H9 (cell line): Measurements from ENCODE around the gene FARP1. TPM values are rescaled to one million over a fixed set of nuclear protein-coding genes. Genes with fewer than 3 reads are reported as not detected.

Experiments
- DNase-seq: peaks from one replicate; pipeline ENCODE4 v3.0.0-alpha.2; 2017
- H2AFZ ChIP-seq: one replicate; pipeline ENCODE4 v1.6.1; 2013; ENCODE audit warnings: mild to moderate bottlenecking, low read length, control low read depth, moderate library complexity
- H2AK5ac ChIP-seq: 2 replicates; pipeline ENCODE4 v1.6.1; 2013; ENCODE audit warnings: low read length, control low read depth, mixed read lengths; ENCODE audit not compliant: insufficient read length
- H2BK120ac ChIP-seq: one replicate; pipeline ENCODE4 v1.6.1; 2013; ENCODE audit warnings: low read depth, mild to moderate bottlenecking, low read length, control low read depth, inconsistent platforms; ENCODE audit not compliant: poor library complexity, severe bottlenecking
- H2BK12ac ChIP-seq: 2 replicates; pipeline ENCODE4 v1.6.1; 2013; ENCODE audit warnings: low read length, control low read depth, mixed read lengths, low read depth; ENCODE audit not compliant: insufficient read length
- H2BK15ac ChIP-seq: 2 replicates; pipeline ENCODE4 v1.6.1; 2013; ENCODE audit warnings: low read depth, low read length, control low read depth
- H2BK20ac ChIP-seq: one replicate; pipeline ENCODE4 v1.6.1; 2013; ENCODE audit warnings: low read depth, mild to moderate bottlenecking, low read length, control low read depth, inconsistent platforms; ENCODE audit not compliant: poor library complexity, severe bottlenecking
- H2BK5ac ChIP-seq: 2 replicates; pipeline ENCODE4 v1.6.1; 2013; ENCODE audit warnings: low read length, control low read depth, mixed read lengths; ENCODE audit not compliant: insufficient read length
- H3K14ac ChIP-seq: 2 replicates; pipeline ENCODE4 v1.6.1; 2013; ENCODE audit warnings: low read length, control low read depth; ENCODE audit not compliant: insufficient read depth
- H3K18ac ChIP-seq: 2 replicates; pipeline ENCODE4 v1.6.1; 2013; ENCODE audit warnings: low read depth, mild to moderate bottlenecking, mixed read lengths, low read length, control low read depth; ENCODE audit not compliant: insufficient read length
- H3K23ac ChIP-seq: 2 replicates; pipeline ENCODE4 v1.6.1; 2013; ENCODE audit warnings: low read length, control low read depth, mixed read lengths, low read depth; ENCODE audit not compliant: insufficient read length
- H3K23me2 ChIP-seq: 2 replicates; pipeline ENCODE4 v1.6.1; 2013; ENCODE audit warnings: low read depth, mild to moderate bottlenecking, mixed read lengths, low read length, control low read depth; ENCODE audit not compliant: insufficient read length, poor library complexity, severe bottlenecking
- H3K27ac ChIP-seq: 2 replicates; pipeline ENCODE4 v1.5.1; 2013; ENCODE audit warnings: low read length, control low read depth, mixed read lengths, low read depth; ENCODE audit not compliant: insufficient read length
- H3K27me3 ChIP-seq: 2 replicates; pipeline ENCODE4 v1.6.1; 2013; ENCODE audit warnings: low read length, control low read depth, inconsistent platforms; ENCODE audit not compliant: insufficient read depth
- H3K4ac ChIP-seq: 2 replicates; pipeline ENCODE4 v1.6.1; 2013; ENCODE audit warnings: low read depth, mild to moderate bottlenecking, control low read depth, inconsistent platforms, low read length, moderate library complexity
- H3K4me1 ChIP-seq: 2 replicates; pipeline ENCODE4 v1.6.1; 2013; ENCODE audit warnings: low read length, control low read depth, inconsistent platforms; ENCODE audit not compliant: insufficient read depth
- H3K4me2 ChIP-seq: 2 replicates; pipeline ENCODE4 v1.6.1; 2013; ENCODE audit warnings: low read length, control low read depth, mixed read lengths; ENCODE audit not compliant: insufficient read length, insufficient read depth
- H3K56ac ChIP-seq: 2 replicates; pipeline ENCODE4 v1.6.1; 2013; ENCODE audit warnings: low read depth, mild to moderate bottlenecking, mixed read lengths, low read length, control low read depth; ENCODE audit not compliant: insufficient read length
- H3K79me1 ChIP-seq: 2 replicates; pipeline ENCODE4 v1.6.1; 2013; ENCODE audit warnings: low read depth, mild to moderate bottlenecking, moderate library complexity, low read length, control low read depth, inconsistent platforms; ENCODE audit not compliant: insufficient read depth, poor library complexity, severe bottlenecking
- H3K79me2 ChIP-seq: 2 replicates; pipeline ENCODE4 v1.6.1; 2013; ENCODE audit warnings: low read length, control low read depth, inconsistent platforms; ENCODE audit not compliant: insufficient read depth
- H3K9ac ChIP-seq: 2 replicates; pipeline ENCODE4 v1.6.1; 2013; ENCODE audit warnings: low read length, control low read depth, mixed read lengths; ENCODE audit not compliant: insufficient read length; ENCODE audit errors: extremely low read depth
- H3K9me3 ChIP-seq: one replicate; pipeline ENCODE4 v1.6.1; 2013; ENCODE audit warnings: low read depth, low read length, inconsistent platforms; ENCODE audit not compliant: control insufficient read depth
- H3T11ph ChIP-seq: one replicate; pipeline ENCODE4 v1.6.1; 2013; ENCODE audit warnings: mild to moderate bottlenecking, low read length, control low read depth, inconsistent platforms
- H4K20me1 ChIP-seq: one replicate; pipeline ENCODE4 v1.6.1; 2013; ENCODE audit not compliant: control insufficient read depth, insufficient read length, insufficient read depth
- H4K5ac ChIP-seq: 2 replicates; pipeline ENCODE4 v1.6.1; 2013; ENCODE audit warnings: low read depth, mild to moderate bottlenecking, mixed read lengths, low read length, control low read depth; ENCODE audit not compliant: insufficient read length
- H4K8ac ChIP-seq: replicated peaks from 2 replicates; pipeline ENCODE4 v1.6.1; 2013; ENCODE audit warnings: low read length, control low read depth, mixed read lengths, low read depth; ENCODE audit not compliant: insufficient read length
- H4K91ac ChIP-seq: 2 replicates; pipeline ENCODE4 v1.6.1; 2013; ENCODE audit warnings: low read depth, mild to moderate bottlenecking, moderate library complexity, mixed read lengths, low read length, control low read depth; ENCODE audit not compliant: insufficient read length
- H3K27ac Mint-ChIP-seq, 3 experiments: 2 replicates in 2 of 3; 3 replicates in 1 of 3; pipeline ENCODE4 v1.8.0; 2020 to 2021; ENCODE audit warnings: mixed read lengths in 3 of 3, mild to moderate bottlenecking in 1 of 3, moderate library complexity in 1 of 3
- H3K27me3 Mint-ChIP-seq: 2 replicates; pipeline ENCODE4 v1.8.0; 2021; ENCODE audit warnings: low read depth, mild to moderate bottlenecking, moderate library complexity, mixed read lengths
- H3K36me3 Mint-ChIP-seq, 3 experiments: 2 replicates in 2 of 3; 3 replicates in 1 of 3; pipeline ENCODE4 v1.8.0; 2020 to 2021; ENCODE audit warnings: low read depth in 3 of 3, mixed read lengths in 3 of 3; ENCODE audit not compliant: insufficient read depth in 1 of 3
- H3K4me1 Mint-ChIP-seq, 2 experiments: 2 replicates each; pipeline ENCODE4 v1.8.0; 2020; ENCODE audit warnings: mixed read lengths in 2 of 2
- H3K4me3 Mint-ChIP-seq, 2 experiments: 2 replicates in 1 of 2; 3 replicates in 1 of 2; pipeline ENCODE4 v1.8.0; 2020 to 2021; ENCODE audit warnings: mild to moderate bottlenecking in 2 of 2, mixed read lengths in 2 of 2, moderate library complexity in 1 of 2
- H3K9me3 Mint-ChIP-seq, 2 experiments: 2 replicates in 1 of 2; 3 replicates in 1 of 2; pipeline ENCODE4 v1.8.0; 2020; ENCODE audit warnings: mild to moderate bottlenecking in 2 of 2, mixed read lengths in 2 of 2, moderate library complexity in 1 of 2
- CTCF ChIP-seq: fragments of 200-600 bp; sonication (generic); conservative IDR thresholded peaks from 3 replicates; pipeline ENCODE4 v1.8.0; 2021; ENCODE audit warnings: antibody characterized with exemption, mild to moderate bottlenecking
- WGBS: extraction: QIAGEN DNeasy Blood & Tissue Kit; methylation state at CpG from one replicate; pipeline ENCODE4 v1.1.7; 2013; ENCODE audit warnings: missing lambda C conversion rate, low lambda C conversion rate, mixed read lengths; ENCODE audit not compliant: insufficient read length; ENCODE audit errors: extremely low coverage; 5-methylcytosine and 5-hydroxymethylcytosine counted together
- total RNA-seq: library from RNA; stranded (reverse); gene quantifications from 2 replicates; pipeline ENCODE4 v1.2.1, GENCODE V29; 2021

Gene FARP1
- total RNA-seq, 1 experiment from 2014 or later: 95.9 TPM

GRCh38 chr13:98291658-98292057, 148.8 kb downstream of the FARP1 start:
- no peaks in the 10 kb centered on the region for H3K27me3 ChIP-seq
- H2BK12ac ChIP-seq: no peak overlapping the region
- H3K4me1 Mint-ChIP-seq: peaks cover 29 to 30% of the 10 kb centered on the region in 2 experiments
- no peak overlapping the region for H3K9ac ChIP-seq
- TF ChIP-seq CTCF: no peak
- 0 out of 2 replicates have a peak, but pooled peaks cover 2% of the 10 kb centered on the region for H3K79me2 ChIP-seq
- H3T11ph ChIP-seq: no peak overlapping the region
- no peak overlapping the region for H3K4me3 Mint-ChIP-seq
- H3K27me3 Mint-ChIP-seq: no peaks in the 10 kb centered on the region; the same call in 1 of the 2 replicates
- no peak overlapping the region for H3K56ac ChIP-seq
- no peak overlapping the region for H3K14ac ChIP-seq
- H3K23ac ChIP-seq: no peak overlapping the region
- H3K36me3 Mint-ChIP-seq: peaks cover 0 to 3% (median 2%) of the 10 kb centered on the region in 3 experiments; a peak in 3 of 7 replicates
- no peaks in the 10 kb centered on the region for H3K9me3 Mint-ChIP-seq
- H2BK15ac ChIP-seq: no peak overlapping the region
- H2BK5ac ChIP-seq: no peak overlapping the region
- no peak overlapping the region for H2AFZ ChIP-seq
- WGBS: no CpG with 5 or more reads among the region's 2 CpGs
- H2BK20ac ChIP-seq: no peak overlapping the region
- H3K23me2 ChIP-seq: no peaks in the 10 kb centered on the region
- no peak overlapping the region for H4K91ac ChIP-seq
- H3K18ac ChIP-seq: no peak overlapping the region
- H3K9me3 ChIP-seq: no peaks in the 10 kb centered on the region
- DNase-seq: no peak
- H2AK5ac ChIP-seq: no peak overlapping the region
- no peak overlapping the region for H3K27ac ChIP-seq
- no peaks in the 10 kb centered on the region for H3K79me1 ChIP-seq
- H4K8ac ChIP-seq: no peak overlapping the region
- H2BK120ac ChIP-seq: no peak overlapping the region
- peak overlapping the region in 1 of 3 experiments; percentile 32; a peak in 2 of 7 replicates for H3K27ac Mint-ChIP-seq
- no peak overlapping the region for H4K5ac ChIP-seq
- H4K20me1 ChIP-seq: no peaks in the 10 kb centered on the region
- H3K4me2 ChIP-seq: no peak overlapping the region
- H3K4me1 ChIP-seq: no peaks in the 10 kb centered on the region
- H3K4ac ChIP-seq: no peak overlapping the region
